NCI-H2227 treated with DMSO at 0.1 percent for 48 hours (cell line): ENCODE results near the gene ZFAND3.
A peak's percentile ranks its signal among the peaks of the same experiment; 100 is the strongest.
"Not testable (repeated sequence)": the region's sequence is repeated elsewhere in the genome, so short reads cannot be mapped to it uniquely, and the experiment has no call there.

Experiments
- DNase-seq: peaks from one replicate; lab custom pipeline; 2025; lab: John Stamatoyannopoulos, UW

The ZFAND3 gene

GRCh38 chr6:37865504-37865903, 46.0 kb downstream of the ZFAND3 start:
- no peak for DNase-seq

GRCh38 chr6:37866590-37867507, 47.3 kb downstream of the ZFAND3 start:
- no peak for DNase-seq

- DNase-seq, result no peak
These were observed 48.4 kb downstream of the ZFAND3 start for GRCh38 chr6:37867756-37868446.

DNA sequence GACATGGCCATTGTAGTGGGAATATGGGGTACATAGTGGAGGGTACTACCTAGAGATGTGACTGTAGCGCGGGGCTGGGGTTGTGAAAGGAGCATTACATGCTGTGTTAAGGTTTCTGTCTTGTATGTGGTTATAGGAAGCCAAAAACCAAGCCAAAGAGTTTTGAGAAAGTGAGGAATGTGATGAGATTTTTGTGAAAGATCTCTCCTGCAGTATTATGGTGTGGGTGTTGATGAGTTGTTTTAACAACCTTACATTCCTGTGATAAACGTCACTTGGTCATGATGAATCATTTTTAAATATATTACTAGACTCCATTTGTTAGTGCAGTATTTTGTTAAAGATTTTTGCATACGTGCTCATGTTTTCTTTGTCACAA, 48.9 kb downstream of the ZFAND3 start:
- no peak for DNase-seq

DNA sequence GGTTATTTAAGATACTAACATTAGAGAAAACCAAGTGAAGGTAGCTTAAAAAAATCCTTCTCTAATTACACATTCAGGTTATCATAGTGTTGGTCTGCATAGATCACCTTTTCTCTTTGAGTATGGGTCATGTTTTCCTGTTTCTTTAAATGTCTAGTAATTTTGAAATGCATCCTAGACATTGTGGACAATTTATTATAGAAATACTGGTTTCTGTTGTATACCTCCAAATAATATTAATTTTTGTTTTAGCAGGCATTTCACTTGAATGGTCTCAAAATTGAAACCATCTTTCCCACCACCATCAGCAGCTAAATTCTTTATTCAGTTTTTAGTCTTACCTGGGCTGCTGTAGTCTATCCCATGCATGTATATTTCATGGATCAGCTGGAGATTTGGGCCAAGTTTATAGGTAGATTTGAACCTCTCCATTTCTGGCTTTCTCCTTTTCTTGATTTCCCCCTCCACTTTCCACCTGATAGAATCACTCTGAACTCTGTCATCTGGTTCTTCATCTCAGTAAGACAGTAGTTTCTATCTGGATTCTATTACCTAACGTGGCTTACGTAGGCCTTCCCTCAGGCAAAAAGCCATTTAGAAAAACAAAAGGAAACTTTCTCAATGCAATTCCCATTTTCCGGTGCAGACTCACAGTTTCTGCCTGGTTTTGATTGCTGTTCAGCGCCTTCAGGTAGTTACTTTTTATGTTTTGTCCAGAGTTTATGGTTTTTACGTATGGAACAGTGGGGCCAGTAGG, 52.3 kb downstream of the ZFAND3 start:
- no peak for DNase-seq

DNA sequence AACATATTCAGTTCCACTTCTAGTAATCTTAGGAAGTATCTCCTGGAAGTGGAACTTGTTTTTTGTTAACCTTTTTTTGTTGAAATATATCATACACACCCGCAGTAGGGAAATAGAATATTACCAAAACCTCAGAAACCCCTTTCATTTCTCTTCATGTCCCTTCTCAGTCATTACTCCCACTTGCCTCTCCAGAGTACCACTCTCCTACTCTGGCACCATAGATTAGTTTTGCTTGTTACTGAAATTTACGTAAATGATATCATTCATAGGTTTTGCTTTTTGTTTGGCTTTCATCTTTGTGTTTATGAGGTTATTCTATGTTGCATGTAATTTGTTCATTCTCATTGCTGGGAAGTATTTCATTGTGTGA, 52.8 kb downstream of the ZFAND3 start:
- DNase-seq, result no peak

DNA sequence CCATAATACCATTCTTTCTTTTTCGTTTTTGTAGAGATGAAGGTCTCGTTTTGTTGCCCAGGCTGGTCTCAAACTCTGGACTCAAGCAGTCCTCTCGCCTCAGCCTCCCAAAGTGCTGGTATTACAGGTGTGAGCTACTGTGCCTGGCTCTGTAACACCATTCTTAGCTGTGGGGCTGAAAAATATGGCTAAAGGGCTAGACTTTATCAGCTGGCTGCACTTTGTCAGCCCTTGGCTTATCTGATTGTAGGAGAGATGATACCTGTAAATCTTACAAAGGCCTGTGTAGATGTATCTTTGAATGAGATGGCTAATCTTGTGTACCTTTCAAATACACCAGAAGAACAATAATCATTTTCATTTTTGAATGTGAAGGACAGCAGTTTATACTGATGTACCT, 55.2 kb downstream of the ZFAND3 start:
- DNase-seq, result no peak

DNA sequence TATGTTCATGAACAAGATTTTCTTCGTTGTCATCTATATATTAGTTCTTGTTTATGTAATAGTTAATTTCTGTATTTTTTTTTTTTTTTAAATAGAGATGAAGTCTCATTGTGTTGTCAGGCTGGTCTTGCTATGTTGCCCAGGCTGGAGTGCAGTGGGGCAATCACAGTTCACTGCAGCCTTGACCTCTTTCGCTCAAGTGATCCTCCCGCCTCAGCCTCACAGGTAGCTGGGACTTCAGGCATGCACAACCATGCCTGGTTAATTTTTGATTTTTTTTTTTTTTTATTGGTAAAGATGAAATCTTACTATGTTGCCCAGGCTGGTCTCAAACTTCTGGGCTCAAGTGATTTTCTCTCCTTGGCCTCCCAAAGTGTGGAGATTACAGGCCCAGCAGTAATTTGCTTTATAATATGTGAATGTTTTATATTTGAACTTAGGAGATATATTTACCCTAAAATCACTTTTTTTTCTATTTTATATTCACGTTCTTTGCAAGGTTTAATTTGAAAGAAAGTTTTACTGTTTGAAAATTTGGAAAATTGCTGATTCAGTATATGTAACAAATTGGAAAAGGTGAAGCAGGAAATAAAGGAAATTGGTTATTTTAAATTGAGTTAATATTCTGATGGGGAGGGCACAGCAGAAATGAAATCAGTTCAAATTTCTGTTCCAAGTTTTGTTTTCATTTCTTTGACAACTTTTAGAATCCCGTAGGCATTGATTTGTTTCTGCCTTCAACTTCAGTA, 56.2 kb downstream of the ZFAND3 start:
- DNase-seq, result no peak

GRCh38 chr6:37876843-37877242, 57.3 kb downstream of the ZFAND3 start:
- DNase-seq, result no peak

GRCh38 chr6:37877373-37878149, 58.0 kb downstream of the ZFAND3 start:
- peak; percentile 34 for DNase-seq

DNA sequence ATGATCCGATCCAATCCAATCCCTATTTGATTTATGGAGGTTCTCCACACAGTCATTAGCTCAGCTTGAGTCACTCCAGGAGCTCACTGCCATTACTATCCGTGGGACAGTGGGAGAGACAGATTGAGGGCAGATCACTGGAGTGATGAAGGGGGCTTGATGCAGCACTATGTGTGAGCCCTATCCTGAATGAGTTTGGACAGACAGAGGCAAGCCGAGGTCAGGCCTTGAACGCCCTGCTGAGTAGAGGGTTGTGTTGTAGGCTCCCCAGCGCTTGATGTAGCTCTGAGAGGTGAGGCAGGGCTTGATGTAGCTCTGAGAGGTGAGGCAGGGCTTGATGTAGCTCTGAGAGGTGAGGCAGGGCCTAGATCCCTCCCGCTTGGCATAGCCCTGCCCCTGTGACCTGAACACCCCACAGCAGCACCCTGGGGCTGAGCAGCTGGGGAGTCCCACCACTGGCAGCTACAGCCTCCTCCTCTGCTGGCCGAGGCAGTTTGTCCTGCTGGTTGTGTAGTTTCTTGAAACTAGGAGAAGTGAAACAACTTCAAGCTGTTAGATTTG, 58.7 kb downstream of the ZFAND3 start:
- DNase-seq, result no peak

GRCh38 chr6:37880602-37881001, 61.1 kb downstream of the ZFAND3 start:
- not testable (repeated sequence) for DNase-seq

- DNase-seq, result no peak
These were observed 62.8 kb downstream of the ZFAND3 start for GRCh38 chr6:37882292-37882691.

GRCh38 chr6:37882724-37883413, 63.3 kb downstream of the ZFAND3 start:
- DNase-seq, result no peak

DNA sequence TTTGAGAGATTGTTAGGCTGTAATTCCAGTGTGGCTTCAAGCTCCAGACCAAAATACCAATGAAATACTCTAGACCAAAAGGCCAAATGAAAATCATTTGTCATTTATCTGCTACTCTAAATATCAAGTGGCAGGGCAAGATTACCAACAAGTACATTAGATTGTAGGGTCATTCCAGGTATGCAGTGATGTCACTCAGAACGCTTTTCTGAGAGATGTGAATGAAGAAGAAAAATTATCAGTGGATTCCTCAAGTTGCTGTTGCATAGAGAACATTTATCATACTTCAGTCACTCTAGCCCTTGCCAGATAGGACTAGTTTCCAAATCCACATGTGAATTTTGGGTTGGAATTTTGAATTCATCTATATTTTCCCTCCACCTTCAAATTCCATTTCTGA, 65.0 kb downstream of the ZFAND3 start:
- no peak for DNase-seq

DNA sequence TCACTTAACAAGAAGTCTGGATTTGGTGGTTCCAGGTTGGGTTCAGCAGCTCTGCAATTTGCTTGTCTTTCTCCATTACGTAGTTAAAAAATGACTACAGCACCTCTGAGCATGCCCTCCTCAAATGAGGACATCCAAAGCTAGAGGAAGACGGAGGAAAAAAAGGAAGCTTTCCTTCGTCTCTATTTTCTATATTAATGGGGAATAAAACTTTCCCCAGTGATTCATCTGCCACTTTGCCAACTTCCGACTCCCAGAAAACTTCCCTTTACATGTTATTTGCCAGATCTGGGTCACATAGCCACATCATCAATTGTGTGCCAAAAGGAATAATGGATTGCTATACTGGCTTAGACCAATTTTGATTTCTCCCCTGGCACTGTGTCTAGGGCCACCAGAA, 69.5 kb downstream of the ZFAND3 start:
- DNase-seq, result no peak

- DNase-seq, result no peak
These were observed 70.0 kb downstream of the ZFAND3 start for GRCh38 chr6:37889486-37889885.

DNA sequence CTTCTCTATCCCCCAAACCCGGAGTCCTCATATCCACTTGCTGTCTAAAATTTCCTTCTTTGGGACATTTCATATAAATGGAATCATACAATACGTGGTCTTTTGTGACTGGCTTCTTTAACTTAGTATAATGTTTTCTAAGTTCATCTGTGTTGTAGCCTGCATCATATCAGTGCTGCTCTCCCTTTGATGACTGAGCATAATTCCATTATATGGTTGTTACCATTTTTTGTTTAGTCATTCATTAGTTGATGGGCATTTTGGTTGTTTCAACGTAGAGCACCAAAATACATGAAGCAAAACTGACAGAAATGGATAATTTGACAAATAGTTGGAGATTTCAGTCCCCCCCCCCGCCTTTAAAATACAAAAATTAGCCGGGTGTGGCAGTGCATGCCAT, 71.5 kb downstream of the ZFAND3 start:
- no peak for DNase-seq

- no peak for DNase-seq
These were observed 73.7 kb downstream of the ZFAND3 start for GRCh38 chr6:37893257-37893656.

DNA sequence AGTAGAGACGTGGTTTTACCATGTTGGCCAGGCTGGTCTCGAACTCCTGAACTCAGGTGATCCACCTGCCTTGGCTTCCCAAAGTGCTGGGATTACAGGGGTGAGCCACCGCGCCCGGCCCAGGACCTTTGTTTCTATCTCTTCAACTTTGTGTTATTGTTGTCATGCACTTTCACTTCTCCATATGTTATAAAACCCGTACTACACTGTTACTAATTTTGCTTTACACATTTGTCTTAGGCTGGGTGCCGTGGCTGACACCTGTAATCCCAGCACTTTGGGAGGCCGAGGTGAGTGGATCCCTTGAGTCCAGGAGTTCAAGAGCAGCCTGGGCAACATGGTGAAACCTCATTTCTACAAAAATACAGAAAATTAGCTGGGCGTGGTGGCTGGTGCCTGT, 74.2 kb downstream of the ZFAND3 start:
- not testable (repeated sequence) for DNase-seq
